OCI-LY3 (cell line): Measurements from ENCODE around the gene EZH1.

Source experiments
- EZH2phosphoT487 ChIP-seq: fragments of 200-600 bp; shearing (Covaris generic); IDR thresholded peaks from 2 replicates; pipeline ENCODE4 v1.6.1; 2018; ENCODE audit warnings: antibody characterized with exemption, mixed run types, low read depth
- TF ChIP-seq, protein P1 (sequence below): fragments of 200-600, 300-600 bp; sonication (generic); IDR thresholded peaks from 2 replicates; pipeline ENCODE4 v1.5.1; 2014; ENCODE audit warnings: antibody characterized with exemption, low read length, low read depth

- TF ChIP-seq, protein P1, sequence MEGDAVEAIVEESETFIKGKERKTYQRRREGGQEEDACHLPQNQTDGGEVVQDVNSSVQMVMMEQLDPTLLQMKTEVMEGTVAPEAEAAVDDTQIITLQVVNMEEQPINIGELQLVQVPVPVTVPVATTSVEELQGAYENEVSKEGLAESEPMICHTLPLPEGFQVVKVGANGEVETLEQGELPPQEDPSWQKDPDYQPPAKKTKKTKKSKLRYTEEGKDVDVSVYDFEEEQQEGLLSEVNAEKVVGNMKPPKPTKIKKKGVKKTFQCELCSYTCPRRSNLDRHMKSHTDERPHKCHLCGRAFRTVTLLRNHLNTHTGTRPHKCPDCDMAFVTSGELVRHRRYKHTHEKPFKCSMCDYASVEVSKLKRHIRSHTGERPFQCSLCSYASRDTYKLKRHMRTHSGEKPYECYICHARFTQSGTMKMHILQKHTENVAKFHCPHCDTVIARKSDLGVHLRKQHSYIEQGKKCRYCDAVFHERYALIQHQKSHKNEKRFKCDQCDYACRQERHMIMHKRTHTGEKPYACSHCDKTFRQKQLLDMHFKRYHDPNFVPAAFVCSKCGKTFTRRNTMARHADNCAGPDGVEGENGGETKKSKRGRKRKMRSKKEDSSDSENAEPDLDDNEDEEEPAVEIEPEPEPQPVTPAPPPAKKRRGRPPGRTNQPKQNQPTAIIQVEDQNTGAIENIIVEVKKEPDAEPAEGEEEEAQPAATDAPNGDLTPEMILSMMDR, result no peak
- TF ChIP-seq EZH2phosphoT487, result no peak
Observed at GRCh38 chr17:42725143-42725542, 19.7 kb downstream of the EZH1 start.
